A549 (cell line): ENCODE data around the gene NUFIP1. TPM values are rescaled to one million over a fixed set of nuclear protein-coding genes. Genes with fewer than 3 reads are reported as not detected.
A peak's percentile ranks its signal among the peaks of the same experiment; 100 is the strongest.

Experiments used
- ATAC-seq, 2 experiments: fragments of 200-7000 bp in 1 of 2; fragments of >200 bp in 1 of 2; cut with Nextera tagmentation in 1 of 2; cut with Tn5 transposase in 1 of 2; 3 replicates each; pipeline versions ENCODE4 v1.8.0 to v1.9.1; 2018 to 2020; ENCODE audit warnings: mild to moderate bottlenecking in 1 of 2, moderate library complexity in 1 of 2
- CTCF ChIA-PET: fragments of 300-600 bp; sonication (Branson Sonifier 250); formaldehyde crosslinking; extraction: SDS; loops from one replicate; lab custom pipeline; 2021; ENCODE audit warnings: antibody characterized with exemption, inconsistent platforms; lab: Yijun Ruan, JAX
- POLR2A ChIA-PET: fragments of 350-600 bp; formaldehyde crosslinking; extraction: SDS; loops from one replicate; lab custom pipeline; 2021; ENCODE audit warnings: antibody characterized with exemption, inconsistent platforms; lab: Yijun Ruan, JAX
- DNase-seq, 2 experiments: peaks; one replicate each; pipeline versions ENCODE4 v3.0.0 to v3.0.0-alpha.2; 2011 to 2016; ENCODE audit warnings: low read depth in 1 of 2, low spot score in 1 of 2
- FAIRE-seq: peaks from 2 replicates; lab custom pipeline; 2011; peaks lifted over from hg19 to GRCh38; lab: Jason Lieb, UNC
- H3K27ac ChIP-seq, 2 experiments: fragments of >200 bp; sonication (Bioruptor Twin); formaldehyde crosslinking; 3 replicates each; pipeline ENCODE4 v1.5.1; 2016 to 2017
- H3K4me1 ChIP-seq: fragments of >200 bp; sonication (Bioruptor Twin); formaldehyde crosslinking; 3 replicates; pipeline ENCODE4 v1.6.1; 2016
- H3K4me2 ChIP-seq: fragments of >200 bp; sonication (Bioruptor Twin); formaldehyde crosslinking; 3 replicates; pipeline ENCODE4 v1.6.1; 2016
- H3K4me3 ChIP-seq: fragments of >200 bp; sonication (Bioruptor Twin); formaldehyde crosslinking; 3 replicates; pipeline ENCODE4 v1.5.1; 2016
- H3K9me3 ChIP-seq: fragments of >200 bp; sonication (Bioruptor Twin); formaldehyde crosslinking; 3 replicates; pipeline ENCODE4 v1.6.1; 2016
- BCL3 ChIP-seq: fragments of >200 bp; sonication (Bioruptor Twin); formaldehyde crosslinking; IDR thresholded peaks from 3 replicates; pipeline ENCODE4 v1.6.1; 2016
- BHLHE40 ChIP-seq: IDR thresholded peaks from 2 replicates; pipeline ENCODE4 v1.6.1; 2012; ENCODE audit warnings: low read depth, low read length, inconsistent platforms
- CBX8 ChIP-seq: fragments of 200-600 bp; sonication (generic); IDR thresholded peaks from 2 replicates; pipeline ENCODE4 v1.6.1; 2016
- CEBPB ChIP-seq, 2 experiments: fragments of >200 bp in 1 of 2; sonication (Bioruptor Twin) in 1 of 2; formaldehyde crosslinking in 1 of 2; IDR thresholded peaks; 2 replicates each; pipeline ENCODE4 v1.6.1; 2012 to 2016
- ELK1 ChIP-seq: fragments of 150-350 bp; IDR thresholded peaks from 2 replicates; pipeline ENCODE4 v1.6.1; 2014; ENCODE audit warnings: low read depth, mild to moderate bottlenecking, low read length
- ESRRA ChIP-seq: fragments of 150-350 bp; IDR thresholded peaks from 2 replicates; pipeline ENCODE4 v1.6.1; 2014; ENCODE audit warnings: mild to moderate bottlenecking, low read length, borderline replicate concordance
- FOSL2 ChIP-seq, 2 experiments: fragments of 450-650 bp in 1 of 2; fragments of >200 bp in 1 of 2; sonication (Bioruptor Twin) in 1 of 2; formaldehyde crosslinking; IDR thresholded peaks; 2 replicates each; pipeline versions ENCODE4 v1.5.0 to v1.6.1; 2016 to 2020; ENCODE audit warnings: mild to moderate bottlenecking in 1 of 2, moderate library complexity in 1 of 2
- HEYL ChIP-seq: fragments of 250-450 bp; sonication (Bioruptor Pico); IDR thresholded peaks from 2 replicates; pipeline ENCODE4 v1.8.0; 2021; ENCODE audit warnings: mild to moderate bottlenecking, moderate library complexity
- HMGXB4 ChIP-seq: fragments of 250-450 bp; sonication (Bioruptor Pico); IDR thresholded peaks from 2 replicates; pipeline ENCODE4 v1.5.0; 2021; ENCODE audit warnings: mild to moderate bottlenecking, moderate library complexity, borderline replicate concordance
- HOXB5 ChIP-seq: fragments of 250-450 bp; sonication (Bioruptor Pico); IDR thresholded peaks from 2 replicates; pipeline ENCODE4 v1.5.0; 2020; ENCODE audit warnings: mild to moderate bottlenecking, moderate library complexity
- JUN ChIP-seq, 2 experiments: fragments of >200 bp; sonication (Bioruptor Twin); formaldehyde crosslinking; IDR thresholded peaks; 2 replicates in 1 of 2; 3 replicates in 1 of 2; pipeline ENCODE4 v1.6.1; 2016 to 2017
- JUNB ChIP-seq: fragments of >200 bp; sonication (Bioruptor Twin); formaldehyde crosslinking; IDR thresholded peaks from 2 replicates; pipeline ENCODE4 v1.6.1; 2016
- KDM1A ChIP-seq: fragments of 200-600 bp; sonication (generic); IDR thresholded peaks from 2 replicates; pipeline ENCODE4 v1.6.1; 2016; ENCODE audit warnings: low read depth, mild to moderate bottlenecking
- KDM5A ChIP-seq: fragments of 200-600 bp; sonication (generic); IDR thresholded peaks from 2 replicates; pipeline ENCODE4 v1.6.1; 2016; ENCODE audit warnings: antibody characterized with exemption, mild to moderate bottlenecking
- MAFK ChIP-seq: fragments of 450-650 bp; IDR thresholded peaks from 2 replicates; pipeline ENCODE4 v1.6.1; 2014; ENCODE audit not compliant: partially characterized antibody
- MAX ChIP-seq: IDR thresholded peaks from 2 replicates; pipeline ENCODE4 v1.6.1; 2012
- MYC ChIP-seq: IDR thresholded peaks from 2 replicates; pipeline ENCODE4 v1.6.1; 2012; ENCODE audit warnings: mild to moderate bottlenecking, inconsistent platforms, low read length, improper control_type of control experiment, borderline replicate concordance
- NR3C1 ChIP-seq: fragments of >200 bp; sonication (Bioruptor Twin); formaldehyde crosslinking; IDR thresholded peaks from 3 replicates; pipeline ENCODE4 v1.6.1; 2017
- POLR2A ChIP-seq: IDR thresholded peaks from 2 replicates; pipeline ENCODE4 v1.6.1; 2012; ENCODE audit warnings: mild to moderate bottlenecking, low read length
- POLR2AphosphoS2 ChIP-seq: conservative IDR thresholded peaks from 2 replicates; pipeline ENCODE4 v1.6.1; 2012; ENCODE audit warnings: low read length, improper control_type of control experiment, inconsistent platforms
- RARB ChIP-seq: fragments of 250-450 bp; sonication (Bioruptor Pico); IDR thresholded peaks from 2 replicates; pipeline ENCODE4 v1.8.0; 2021; ENCODE audit warnings: mild to moderate bottlenecking, moderate library complexity
- RCOR1 ChIP-seq: fragments of 150-350 bp; IDR thresholded peaks from 2 replicates; pipeline ENCODE4 v1.6.1; 2014; ENCODE audit warnings: antibody characterized with exemption, low read length, low read depth
- REST ChIP-seq: fragments of 200-600 bp; sonication (generic); IDR thresholded peaks from 2 replicates; pipeline ENCODE4 v1.6.1; 2016; ENCODE audit warnings: antibody characterized with exemption, mild to moderate bottlenecking, moderate library complexity
- RNF2 ChIP-seq: fragments of 200-600 bp; sonication (generic); IDR thresholded peaks from 2 replicates; pipeline ENCODE4 v1.6.1; 2016; ENCODE audit warnings: low read depth, mild to moderate bottlenecking, antibody characterized with exemption, moderate library complexity, borderline replicate concordance
- SMC3 ChIP-seq: fragments of >200 bp; sonication (Bioruptor Twin); formaldehyde crosslinking; IDR thresholded peaks from 3 replicates; pipeline ENCODE4 v1.6.1; 2018; ENCODE audit warnings: inconsistent platforms
- SREBF2 ChIP-seq: fragments of 450-650 bp; IDR thresholded peaks from 2 replicates; pipeline ENCODE4 v1.6.1; 2014; ENCODE audit warnings: mild to moderate bottlenecking, moderate library complexity
- TFCP2L1 ChIP-seq: fragments of 250-450 bp; sonication (Bioruptor Pico); IDR thresholded peaks from 2 replicates; pipeline ENCODE4 v1.5.0; 2021; ENCODE audit warnings: mild to moderate bottlenecking
- TP53 ChIP-seq: fragments of 250-450 bp; sonication (Bioruptor Pico); IDR thresholded peaks from 2 replicates; pipeline ENCODE4 v1.5.0; 2021; ENCODE audit warnings: mild to moderate bottlenecking, moderate library complexity
- ZC3H11A ChIP-seq: fragments of 450-650 bp; IDR thresholded peaks from 2 replicates; pipeline ENCODE4 v1.6.1; 2014; ENCODE audit warnings: antibody characterized with exemption, mild to moderate bottlenecking
- WGBS: methylation state at CpG from one replicate; pipeline ENCODE4 v1.1.6; 2017; ENCODE audit errors: missing lambda C conversion rate; 5-methylcytosine and 5-hydroxymethylcytosine counted together
- polyA plus RNA-seq, 4 experiments: library from polyadenylated mRNA; depleted of rRNA in 3 of 4; stranded (reverse); fragments of >200 nt; fragmentation: RNase III in 1 of 4; extraction: RNeasy Plus Mini Kit Qiagen cat#74134 plus additional on column Dnase treatment in 1 of 4; gene quantifications; 2 replicates in 3 of 4; 3 replicates in 1 of 4; pipeline ENCODE4 v1.2.3, GENCODE V29; 2011 to 2017

Gene NUFIP1
- polyA plus RNA-seq, 2 of the 4 experiments (the other 2 are of a cell fraction): 3.7 to 6.3 TPM

- CTCF ChIA-PET: interaction anchor here (0.8 to 1.0 kb wide), 2 partner anchors 31 to 277 kb away, joined by 3 to 4 read pairs; no protein-coding TSS in a partner anchor
- WGBS: 98% methylated on average over 2 of the region's 2 CpGs
- no peak for TF ChIP-seq CBX8
- TF ChIP-seq MAFK: no peak
- TF ChIP-seq CEBPB (IDR thresholded peaks at IDR 0.05): no peak
- TF ChIP-seq ELK1: no peak
- no peak for TF ChIP-seq FOSL2 (IDR thresholded peaks at IDR 0.05)
- no peak for TF ChIP-seq FOSL2 (CRISPR knock-in tag; IDR thresholded peaks at IDR 0.05)
- no peak for TF ChIP-seq REST
- TF ChIP-seq POLR2A: no peak
- TF ChIP-seq BCL3: no peak
- no peak for TF ChIP-seq ZC3H11A
- no peak for TF ChIP-seq HMGXB4 (CRISPR knock-in tag)
- no peak for TF ChIP-seq SMC3
- ATAC-seq (no peak), DNase-seq (no peak), FAIRE-seq (no peak)
- Histone ChIP-seq H3K4me1 (no peaks in the 10 kb centered on the region), H3K9me3 (no peaks in the 10 kb centered on the region), H3K4me2 (no peak overlapping the region), H3K27ac (no peak overlapping the region), H3K4me3 (no peak overlapping the region)
- POLR2A ChIA-PET: no interaction called here
Measured at GRCh38 chr13:45004096-45004495, 14.8 kb upstream of the NUFIP1 start.

- FAIRE-seq: no peak
- POLR2A ChIA-PET: no interaction called here
- Histone ChIP-seq H3K27ac (no peak overlapping the region), H3K4me3 (no peak overlapping the region), H3K4me1 (no peaks in the 10 kb centered on the region)
- DNase-seq: no peak
- no peak for ATAC-seq
- TF ChIP-seq KDM1A: no peak
- TF ChIP-seq CBX8: no peak
- TF ChIP-seq MAX: no peak
- TF ChIP-seq SMC3: no peak
- TF ChIP-seq MAFK: no peak
- TF ChIP-seq, all 56 proteins: peak for 0
- CTCF ChIA-PET: no interaction called here
- no peak overlapping the region for H3K4me2 ChIP-seq
- H3K9me3 ChIP-seq: no peaks in the 10 kb centered on the region
Measured at GRCh38 chr13:45003417-45003816, 14.1 kb upstream of the NUFIP1 start.

- ChIA-PET POLR2A (no interaction called here), CTCF (no interaction called here)
- ATAC-seq: peak in 1 of 2 experiments; percentile 26; a peak in 3 of 6 replicates
- WGBS: 17% methylated on average over 10 of the region's 10 CpGs
- peak overlapping the region; percentile 95 for H3K4me3 ChIP-seq
- H3K27ac ChIP-seq: peak overlapping the region; percentile 83 to 93
- no peaks in the 10 kb centered on the region for H3K9me3 ChIP-seq
- peaks cover 15% of the 10 kb centered on the region for H3K4me1 ChIP-seq
- H3K4me2 ChIP-seq: peak overlapping the region; percentile 95
- TF ChIP-seq BHLHE40: no peak
- no peak for TF ChIP-seq ESRRA
- TF ChIP-seq RARB (CRISPR knock-in tag): no peak
- TF ChIP-seq JUNB: no peak
- TF ChIP-seq MYC: no peak
- TF ChIP-seq NR3C1: no peak
- no peak for TF ChIP-seq RNF2
- no peak for TF ChIP-seq POLR2AphosphoS2
- TF ChIP-seq HEYL (CRISPR knock-in tag): no peak
- TF ChIP-seq HOXB5: no peak
- TF ChIP-seq TFCP2L1 (CRISPR knock-in tag): no peak
- no peak for TF ChIP-seq SREBF2
- TF ChIP-seq POLR2A: no peak
- no peak for TF ChIP-seq TP53 (CRISPR knock-in tag)
- TF ChIP-seq KDM5A: no peak
- no peak for TF ChIP-seq KDM1A
- TF ChIP-seq JUN (IDR thresholded peaks at IDR 0.05): no peak
- no peak for TF ChIP-seq RCOR1
- TF ChIP-seq, all 56 proteins: peak for 0
- DNase-seq (peak in 1 of 2 experiments; percentile 5), FAIRE-seq (no peak)
Measured at GRCh38 chr13:44989941-44990340, 670 bp upstream of the NUFIP1 start.
